PC-9 (cell line): ENCODE data around the gene DNAI2.

Source experiments
- CTCF ChIP-seq: fragments of 200-600 bp; sonication (generic); conservative IDR thresholded peaks from 2 replicates; pipeline ENCODE4 v1.6.1; 2017; ENCODE audit warnings: mixed run types, antibody characterized with exemption, mild to moderate bottlenecking, moderate library complexity
- EZH2 ChIP-seq: fragments of 200-600 bp; sonication (generic); IDR thresholded peaks from 2 replicates; pipeline ENCODE4 v1.8.0; 2017; ENCODE audit warnings: antibody characterized with exemption, low read depth

GRCh38 chr17:74349120-74349519, 75.1 kb downstream of the DNAI2 start:
- TF ChIP-seq CTCF: no peak
- no peak for TF ChIP-seq EZH2
